ENCODE measurements around the gene SPRY4.
"Not testable (repeated sequence)": the region's sequence is repeated elsewhere in the genome, so short reads cannot be mapped to it uniquely, and the experiment has no call there.

SPRY4 gene

GRCh38 chr5:142334538-142334937, 9.7 kb upstream of the SPRY4 start:
- no peak for DNase-seq

DNA sequence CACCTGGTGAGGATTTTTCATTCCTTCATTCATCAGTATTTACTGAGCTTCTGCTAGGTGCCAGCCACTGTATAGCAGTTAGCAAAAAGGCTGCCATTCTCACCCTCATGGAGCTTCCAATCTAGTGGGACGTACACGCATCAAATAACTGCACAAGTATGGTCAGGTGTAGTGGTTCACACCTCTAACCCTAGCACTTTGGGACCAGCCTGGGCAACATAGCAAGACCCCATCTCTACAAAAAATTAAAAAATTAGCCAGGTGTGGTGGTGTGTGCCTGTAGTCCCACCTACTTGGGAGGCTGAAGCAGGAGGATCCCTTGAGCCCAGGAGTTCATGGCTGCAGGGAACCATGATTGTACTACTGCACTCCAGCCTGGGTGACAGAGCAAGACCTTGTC, 8.9 kb upstream of the SPRY4 start:
- DNase-seq: not testable (repeated sequence)

GRCh38 chr5:142330444-142330843, 5.6 kb upstream of the SPRY4 start:
- DNase-seq: no peak

DNA sequence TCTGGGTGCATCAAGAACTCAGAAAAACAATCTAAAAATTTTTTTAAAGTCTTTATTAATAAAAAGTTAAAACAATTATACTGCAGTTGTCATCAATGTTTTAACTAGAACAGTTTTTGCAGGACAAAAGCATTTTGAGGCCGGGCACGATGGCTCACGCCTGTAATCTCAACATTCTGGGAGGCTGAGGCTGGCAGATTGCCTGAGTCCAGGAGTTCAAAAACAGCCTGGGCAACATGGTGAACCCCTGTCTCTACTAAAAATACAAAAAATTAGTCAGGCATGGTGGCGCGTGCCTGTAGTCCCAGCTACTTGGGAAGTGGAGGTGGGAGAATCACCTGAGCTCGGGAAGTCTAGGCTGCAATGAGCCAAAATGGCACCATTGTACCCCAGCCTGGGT, 5.2 kb upstream of the SPRY4 start:
- no peak for DNase-seq

- peak; percentile 88 for DNase-seq
Measured at GRCh38 chr5:142327111-142327842, 2.5 kb upstream of the SPRY4 start.

DNA sequence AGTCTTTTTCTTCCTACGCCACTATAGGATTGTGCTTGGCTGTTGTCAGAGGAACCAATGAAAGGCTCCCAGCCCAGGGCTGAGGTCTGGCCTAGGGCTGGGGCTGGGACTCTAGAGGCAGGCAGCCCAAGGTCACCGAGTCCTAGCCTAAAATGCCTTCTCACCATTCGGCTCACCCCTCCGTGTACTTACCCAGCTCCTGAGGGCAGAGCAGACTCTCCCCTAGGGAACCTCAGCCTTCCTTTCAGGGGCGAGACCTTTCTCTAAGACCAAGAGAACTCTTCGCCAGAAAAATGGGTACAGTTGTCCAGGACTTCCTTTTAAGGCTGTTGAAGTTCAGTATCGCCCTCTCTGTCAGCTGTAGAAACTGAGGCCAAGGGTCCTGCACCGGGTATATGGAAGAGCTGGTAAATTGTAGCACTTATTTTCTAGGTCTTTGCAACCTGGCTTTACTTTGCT, 1.7 kb upstream of the SPRY4 start:
- DNase-seq: no peak

DNA sequence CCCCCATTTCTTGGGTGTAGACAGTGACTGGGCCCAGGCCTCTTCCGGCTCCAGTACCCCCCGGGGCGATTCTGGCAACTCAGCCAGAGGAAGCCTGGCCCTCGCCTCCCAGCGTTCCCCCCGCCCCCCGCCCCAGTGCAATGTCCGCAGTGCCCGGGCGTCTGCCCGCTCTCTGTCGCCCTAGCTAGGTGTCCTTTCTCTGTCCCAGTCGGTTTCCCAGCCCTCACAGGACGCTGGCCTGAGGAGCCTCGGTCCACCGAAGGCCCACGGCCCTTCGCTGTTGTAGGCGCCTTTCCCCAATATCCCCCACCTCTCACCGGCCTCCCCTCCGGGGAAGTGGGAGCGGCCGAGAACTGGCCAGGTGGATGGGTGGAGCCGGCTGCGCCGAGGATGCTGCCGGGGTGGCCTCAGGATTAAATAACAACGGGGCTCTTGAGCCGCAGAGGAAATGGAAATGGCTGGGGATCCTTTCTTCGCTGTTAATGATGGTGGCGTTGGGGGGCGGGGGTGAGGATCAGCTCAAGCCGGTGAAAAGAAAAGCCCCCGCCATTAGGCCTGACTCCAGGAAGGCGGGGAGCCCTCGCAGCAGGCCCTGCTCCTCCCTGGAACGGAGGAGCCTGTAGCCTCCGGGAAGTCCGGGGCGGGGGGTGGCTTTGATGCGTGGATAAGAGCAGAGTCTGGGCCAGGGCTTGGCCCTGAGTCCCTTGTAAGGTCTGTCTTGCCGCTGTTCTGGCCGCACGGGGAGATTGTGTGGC, 1.1 kb upstream of the SPRY4 start:
- peak; percentile 85 for DNase-seq

GRCh38 chr5:142324136-142324870, 518 bp downstream of the SPRY4 start:
- DNase-seq: no peak

DNA sequence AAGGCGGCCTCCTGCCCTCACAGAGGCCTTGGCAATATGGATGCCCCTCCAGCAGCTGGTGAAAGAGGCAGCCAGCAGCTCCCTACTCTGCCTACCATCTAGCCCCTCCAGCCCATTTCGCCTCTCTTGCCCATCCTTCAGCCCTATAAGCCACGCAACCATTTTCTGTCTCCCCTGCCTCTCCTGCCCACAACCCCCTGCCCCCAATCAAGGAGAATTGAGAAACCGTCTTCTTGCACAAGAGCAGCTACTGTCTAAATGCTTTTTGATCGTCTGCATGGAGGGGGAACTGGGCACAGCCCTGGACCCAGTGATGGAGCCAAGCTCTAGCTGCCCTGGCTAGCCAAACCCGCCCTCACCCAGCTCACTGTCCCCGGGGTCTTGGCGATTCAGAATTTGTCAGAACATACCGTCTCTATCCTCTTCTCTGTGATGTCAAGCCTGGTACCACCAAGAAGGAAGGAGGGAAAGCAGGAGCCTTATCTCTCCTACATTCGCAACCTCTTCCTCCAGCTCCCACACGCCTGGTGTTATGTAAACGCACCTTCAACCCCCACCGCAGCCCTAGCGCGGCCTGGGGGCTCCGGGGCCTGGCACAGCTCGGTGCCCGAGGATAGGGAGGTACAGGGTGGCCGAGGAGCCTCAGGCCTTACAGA, 1.2 kb downstream of the SPRY4 start:
- no peak for DNase-seq

DNA sequence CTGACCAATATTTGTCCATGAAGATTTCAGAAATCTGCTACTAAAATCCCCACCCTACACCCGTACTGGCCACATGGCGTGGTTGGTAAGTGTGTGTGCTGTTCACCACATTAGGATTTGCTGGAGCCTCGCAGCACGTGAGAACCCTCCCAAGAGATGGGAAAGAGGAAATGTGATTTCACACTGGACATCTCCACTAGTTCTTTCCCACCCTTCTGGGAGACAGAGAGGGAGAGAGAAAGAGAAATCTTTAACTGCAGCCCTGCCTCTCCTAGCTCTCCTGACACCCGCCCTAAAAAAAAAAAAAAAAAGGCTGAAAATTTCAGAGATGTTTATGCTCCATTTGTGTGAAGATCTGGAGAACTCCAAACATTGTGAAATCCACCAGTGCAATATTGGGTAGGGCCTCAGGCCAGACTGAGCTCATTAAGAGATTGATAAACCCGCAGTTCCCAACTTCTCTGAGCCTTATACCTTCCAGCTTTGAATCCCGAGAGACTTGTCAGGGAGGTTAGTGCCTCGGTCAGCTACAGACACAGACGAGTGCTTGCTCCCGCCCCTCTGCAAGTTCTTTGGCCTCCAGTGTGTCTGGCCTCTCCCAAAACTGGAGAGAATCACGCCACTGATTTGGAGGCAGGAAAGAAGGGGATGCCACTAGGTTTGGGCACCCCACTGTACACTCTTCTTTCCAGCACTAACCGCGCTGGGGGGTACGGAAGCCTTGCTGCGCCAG, 1.9 kb downstream of the SPRY4 start:
- peak; percentile 70 for DNase-seq

DNA sequence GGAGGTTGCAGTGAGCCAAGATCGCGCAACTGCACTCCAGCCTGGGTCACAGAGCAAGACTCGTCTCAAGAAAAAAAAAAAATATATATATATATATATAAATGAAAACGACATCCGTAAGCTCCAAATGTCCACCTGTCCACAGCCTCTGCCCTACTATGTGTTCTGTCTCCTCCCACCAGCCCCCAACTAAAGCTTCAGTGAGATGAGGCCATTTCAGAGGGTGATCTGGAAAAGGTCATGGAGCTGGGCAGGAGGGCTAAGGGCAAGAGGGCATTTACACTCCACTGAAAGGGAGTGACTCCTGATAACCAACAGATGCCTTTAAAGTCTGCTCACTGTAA, 2.4 kb downstream of the SPRY4 start:
- no peak for DNase-seq

- no peak for DNase-seq
Measured at GRCh38 chr5:142320851-142321560, 3.8 kb downstream of the SPRY4 start.

GRCh38 chr5:142320430-142320738, 4.4 kb downstream of the SPRY4 start:
- no peak for DNase-seq

DNA sequence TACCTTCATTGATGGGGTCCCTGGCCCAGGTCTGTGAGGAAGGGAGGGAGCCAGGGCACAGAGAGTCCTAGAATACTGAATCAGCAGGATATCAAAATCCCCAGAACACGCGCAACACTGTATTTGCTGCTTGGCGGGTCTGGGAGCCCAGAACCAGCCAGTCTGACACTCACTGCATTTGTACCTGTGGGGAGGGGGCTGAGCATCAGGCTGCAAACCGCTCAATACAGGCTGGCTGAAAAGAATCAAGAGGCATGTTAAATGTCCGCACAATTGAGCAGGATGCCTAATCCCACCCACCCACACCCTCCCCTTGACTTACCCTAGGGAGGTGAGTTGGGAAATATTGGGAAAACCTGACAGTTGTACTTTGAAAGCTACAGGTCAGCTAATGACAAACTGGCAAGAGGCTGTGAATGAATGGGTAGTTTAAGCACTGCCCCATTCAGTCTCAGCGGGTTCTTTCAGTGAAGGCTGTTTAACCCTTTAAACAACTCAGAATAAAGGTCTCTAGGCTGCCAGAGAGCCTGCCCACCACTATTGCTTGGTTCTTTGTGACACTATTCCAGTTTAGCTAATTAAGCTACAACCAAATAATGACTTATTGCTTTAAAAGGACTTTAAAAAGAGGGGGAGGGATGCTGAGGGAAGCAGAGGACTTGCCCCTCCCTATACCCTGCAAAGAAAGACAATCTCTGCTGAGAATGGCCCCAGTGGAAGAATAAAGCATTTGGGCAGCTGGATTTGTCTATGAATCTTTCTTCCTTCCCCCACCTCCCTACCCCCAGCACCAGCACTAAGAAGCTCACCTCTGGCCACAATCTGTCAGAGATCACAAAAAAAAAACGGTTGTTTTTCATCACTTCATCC, 5.0 kb downstream of the SPRY4 start:
- no peak for DNase-seq

DNA sequence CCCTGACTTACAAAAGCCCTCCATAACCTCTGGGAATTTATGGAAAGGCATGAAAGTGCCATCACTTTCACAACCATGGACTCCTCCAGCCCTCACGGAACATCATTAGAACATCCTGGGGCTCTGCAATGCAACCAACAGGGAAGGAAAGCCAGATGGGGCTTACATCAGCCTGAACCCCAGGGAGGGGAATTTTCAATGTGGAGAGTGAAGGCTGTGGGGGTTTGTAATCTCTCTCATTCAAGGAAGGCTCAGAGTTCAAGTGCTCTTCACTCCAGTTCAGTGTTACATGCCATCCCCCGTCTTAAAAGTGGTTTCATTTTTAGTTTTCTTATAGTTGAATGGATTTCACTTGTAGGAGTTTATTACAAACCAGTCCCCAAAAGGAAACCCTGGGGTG, 5.7 kb downstream of the SPRY4 start:
- no peak for DNase-seq

DNA sequence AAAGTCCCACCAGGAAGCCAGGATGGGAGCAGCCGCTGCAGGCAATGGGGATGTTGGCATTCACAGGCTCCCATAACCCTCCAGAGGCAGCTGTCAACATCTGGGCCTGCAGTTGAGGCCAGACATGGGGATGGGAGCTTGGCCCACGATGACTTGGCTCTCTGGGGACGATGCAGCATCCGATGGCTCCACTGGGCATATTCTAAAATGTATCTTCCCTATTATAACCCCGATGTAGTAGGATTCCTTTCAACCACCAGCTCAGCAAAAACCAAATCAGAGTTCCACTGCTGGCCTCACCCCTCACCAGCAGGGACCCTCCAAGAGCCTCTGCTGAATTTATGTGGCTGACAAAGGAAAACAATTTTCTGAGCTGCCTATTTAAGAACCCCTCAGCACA, 7.1 kb downstream of the SPRY4 start:
- DNase-seq: no peak

DNA sequence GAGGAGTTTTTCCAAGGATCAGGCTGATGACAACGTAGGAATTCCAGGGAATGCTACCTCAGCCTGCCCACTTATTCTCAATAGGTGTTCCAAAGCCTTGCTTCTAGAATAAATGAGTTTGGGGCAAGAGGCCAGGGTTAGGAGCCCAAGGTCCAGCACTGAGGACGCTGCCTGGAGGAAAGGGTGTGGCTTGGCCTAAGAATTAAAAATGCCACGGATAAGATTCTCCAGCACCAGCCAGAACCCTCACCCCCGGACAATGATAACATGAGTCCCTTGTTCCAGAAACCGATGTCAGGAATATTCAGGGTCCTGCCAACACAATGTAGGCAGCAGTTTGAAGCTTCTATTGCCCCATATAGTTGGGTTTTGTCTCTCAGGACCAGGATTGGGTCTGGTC, 7.6 kb downstream of the SPRY4 start:
- no peak for DNase-seq

DNA sequence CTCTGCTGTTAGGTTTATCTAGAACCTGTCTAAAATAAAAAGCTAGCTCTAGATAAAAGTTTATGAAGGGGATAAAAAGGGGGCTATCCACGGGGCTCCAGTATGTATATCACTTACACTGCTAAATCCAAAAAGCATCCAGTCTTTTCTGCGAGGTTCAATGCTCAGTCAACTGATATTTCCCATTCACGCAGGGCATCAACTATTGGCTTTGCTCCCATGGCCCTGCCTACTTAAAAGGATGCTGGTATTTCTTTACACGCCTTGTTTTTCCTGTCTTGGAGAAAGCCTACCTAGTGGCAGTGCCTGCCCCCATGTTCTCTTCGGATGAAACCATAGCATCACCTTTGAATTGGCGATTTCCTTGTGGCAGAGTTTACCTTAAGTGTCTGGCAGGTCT, 8.1 kb downstream of the SPRY4 start:
- DNase-seq: no peak

- DNase-seq: peak; percentile 73
Measured at GRCh38 chr5:142316051-142316450, 8.8 kb downstream of the SPRY4 start.

GRCh38 chr5:142315096-142315900, 9.5 kb downstream of the SPRY4 start:
- DNase-seq: no peak

All from fibroblast of skin of scalp (primary cell).